K562 (cell line): Measurements from ENCODE around the gene SLC2A2. TPM values are rescaled to one million over a fixed set of nuclear protein-coding genes. Genes with fewer than 3 reads are reported as not detected.

Source experiments
- ATAC-seq: fragments of 200-7000 bp; cut with Tn5 transposase; 3 replicates; pipeline ENCODE4 v1.9.1; 2020; ENCODE audit warnings: moderate library complexity
- BruUV-seq: library from RNA; stranded (reverse); fragments of 400-500 nt; replicated peaks from 2 replicates; lab custom pipeline; 2021; lab: Mats Ljungman, UMichigan
- CTCF ChIA-PET: fragments of 300-600 bp; formaldehyde crosslinking; extraction: SDS; loops from one replicate; lab custom pipeline; 2021; ENCODE audit warnings: low intra/inter-chr PET ratio; lab: Yijun Ruan, JAX
- POLR2A ChIA-PET: fragments of 300-600, 350-650 bp; sonication (Branson Sonifier 250); formaldehyde crosslinking; extraction: SDS; loops from one replicate; lab custom pipeline; 2021; ENCODE audit warnings: antibody characterized with exemption, inconsistent platforms; lab: Yijun Ruan, JAX
- DNase-seq, 4 experiments: peaks; one replicate each; pipeline versions ENCODE4 v3.0.0 to v3.0.0-alpha.2; 2011 to 2018; ENCODE audit warnings: low spot score in 3 of 4, mixed read lengths in 3 of 4; ENCODE audit errors: extremely low read depth in 1 of 4
- FAIRE-seq: peaks from 2 replicates; lab custom pipeline; 2011; peaks lifted over from hg19 to GRCh38; lab: Jason Lieb, UNC
- H2AFZ ChIP-seq: 2 replicates; pipeline ENCODE4 v1.6.0; 2011; ENCODE audit warnings: low read depth, low read length, control low read depth, inconsistent platforms
- H3K27ac ChIP-seq: fragments of 200-600 bp; 3 replicates; pipeline ENCODE4 v1.8.0; 2011; ENCODE audit warnings: low read depth, mild to moderate bottlenecking, control low read depth, inconsistent platforms, low read length, moderate library complexity, mixed read lengths; ENCODE audit errors: extremely low read depth
- H3K27me3 ChIP-seq, 2 experiments: fragments of 300-600 bp in 1 of 2; 2 replicates in 1 of 2; 3 replicates in 1 of 2; pipeline versions ENCODE4 v1.6.0 to v1.8.0; 2011; ENCODE audit warnings: inconsistent platforms in 2 of 2, low read length in 2 of 2, mild to moderate bottlenecking in 1 of 2, mixed read lengths in 1 of 2, moderate library complexity in 1 of 2; ENCODE audit not compliant: control insufficient read depth in 2 of 2, insufficient read depth in 2 of 2
- H3K36me3 ChIP-seq: fragments of 300-600 bp; 3 replicates; pipeline ENCODE4 v1.8.0; 2011; ENCODE audit warnings: mild to moderate bottlenecking, low read length, inconsistent platforms; ENCODE audit not compliant: control insufficient read depth, insufficient read depth
- H3K4me1 ChIP-seq, 2 experiments: fragments of 200-600 bp in 1 of 2; replicated peaks in 1 of 2; 2 replicates in 1 of 2; 3 replicates in 1 of 2; pipeline versions ENCODE4 v1.5.1 to v1.8.0; 2011; ENCODE audit warnings: inconsistent platforms in 2 of 2, low read length in 2 of 2, mild to moderate bottlenecking in 1 of 2, mixed read lengths in 1 of 2, moderate library complexity in 1 of 2; ENCODE audit not compliant: control insufficient read depth in 2 of 2, insufficient read depth in 2 of 2
- H3K4me2 ChIP-seq: 2 replicates; pipeline ENCODE4 v1.6.1; 2011; ENCODE audit warnings: low read length, control low read depth, inconsistent platforms, mixed read lengths; ENCODE audit not compliant: insufficient read depth
- H3K4me3 ChIP-seq: fragments of 200-600 bp; sonication (generic), shearing (Covaris generic); 2 replicates; pipeline ENCODE4 v1.5.1; 2016; ENCODE audit warnings: control low read depth, inconsistent platforms
- H3K79me2 ChIP-seq: fragments of 200-600 bp; 3 replicates; pipeline ENCODE4 v1.8.0; 2011; ENCODE audit warnings: low read length, inconsistent platforms; ENCODE audit not compliant: control insufficient read depth, insufficient read depth
- H3K9ac ChIP-seq, 2 experiments: 2 replicates each; pipeline versions ENCODE4 v1.6.0 to v1.6.1; 2011; ENCODE audit warnings: low read depth in 2 of 2, low read length in 2 of 2, control low read depth in 1 of 2, inconsistent platforms in 1 of 2, mild to moderate bottlenecking in 1 of 2, mixed read lengths in 1 of 2; ENCODE audit not compliant: insufficient read depth in 1 of 2
- H3K9me1 ChIP-seq: one replicate; pipeline ENCODE4 v1.6.0; 2011; ENCODE audit warnings: inconsistent platforms, mild to moderate bottlenecking, low read length, moderate library complexity; ENCODE audit not compliant: control insufficient read depth, insufficient read depth
- H3K9me3 ChIP-seq: replicated peaks from 2 replicates; pipeline ENCODE4 v1.5.1; 2011; ENCODE audit warnings: low read depth, low read length, inconsistent platforms; ENCODE audit not compliant: control insufficient read depth, insufficient read depth
- H4K20me1 ChIP-seq: replicated peaks from 2 replicates; pipeline ENCODE4 v1.6.1; 2011; ENCODE audit warnings: low read length, inconsistent platforms, mixed read lengths; ENCODE audit not compliant: control insufficient read depth, insufficient read depth
- ATF7 ChIP-seq: fragments of 450-650 bp; IDR thresholded peaks from 2 replicates; pipeline ENCODE4 v1.7.1; 2014; ENCODE audit warnings: mild to moderate bottlenecking, moderate library complexity
- DACH1 ChIP-seq: fragments of 450-650 bp; IDR thresholded peaks from 2 replicates; pipeline ENCODE4 v1.6.1; 2018; ENCODE audit not compliant: partially characterized antibody
- EP400 ChIP-seq: fragments of 450-650 bp; IDR thresholded peaks from 2 replicates; pipeline ENCODE4 v1.6.1; 2017; ENCODE audit warnings: antibody characterized with exemption, mild to moderate bottlenecking, moderate library complexity
- JUN ChIP-seq, 2 experiments: sonication (generic) in 1 of 2; formaldehyde crosslinking in 1 of 2; IDR thresholded peaks; 2 replicates each; pipeline versions ENCODE4 v1.6.1 to v1.8.0; 2012 to 2022; ENCODE audit warnings: borderline replicate concordance in 2 of 2, mild to moderate bottlenecking in 2 of 2, improper control_type of control experiment in 1 of 2, low read depth in 1 of 2, low read length in 1 of 2, missing genetic modification reagents in 1 of 2
- MAFF ChIP-seq: IDR thresholded peaks from 2 replicates; pipeline ENCODE4 v1.6.1; 2012; ENCODE audit warnings: low read length, improper control_type of control experiment
- SAP30 ChIP-seq: fragments of 200-600 bp; sonication (generic); IDR thresholded peaks from 2 replicates; pipeline ENCODE4 v1.6.1; 2012; ENCODE audit warnings: borderline replicate concordance, low read depth, mild to moderate bottlenecking, moderate library complexity, low read length, control low read depth, inconsistent platforms; ENCODE audit not compliant: insufficient read depth, poor library complexity, severe bottlenecking
- XRCC5 ChIP-seq: fragments of 200-400 bp; formaldehyde crosslinking; IDR thresholded peaks from 2 replicates; pipeline ENCODE4 v1.6.1; 2017; ENCODE audit warnings: low read depth, mild to moderate bottlenecking, low read length
- ZFP1 ChIP-seq: fragments of 450-650 bp; formaldehyde crosslinking; IDR thresholded peaks from 2 replicates; pipeline ENCODE4 v1.4.0; 2020; ENCODE audit warnings: mild to moderate bottlenecking, mixed read lengths
- ZNF175 ChIP-seq: fragments of 200-800 bp; sonication (Bioruptor generic); IDR thresholded peaks from 2 replicates; pipeline ENCODE4 v1.6.1; 2016; ENCODE audit warnings: low read depth, mild to moderate bottlenecking, missing genetic modification characterization, missing compliant biosample characterization
- ZNF23 ChIP-seq: fragments of 250-450 bp; sonication (Bioruptor Pico); IDR thresholded peaks from 2 replicates; pipeline ENCODE4 v1.4.0; 2020; ENCODE audit warnings: mild to moderate bottlenecking
- ZNF347 ChIP-seq: fragments of 450-650 bp; formaldehyde crosslinking; IDR thresholded peaks from 2 replicates; pipeline ENCODE4 v1.4.0; 2020; ENCODE audit warnings: low read depth, mild to moderate bottlenecking, moderate library complexity
- WGBS: fragments of 100-300 bp; shearing (Covaris generic); methylation state at CpG from one replicate; pipeline ENCODE4 v1.1.6; 2016; ENCODE audit warnings: low coverage, mixed read lengths; ENCODE audit not compliant: insufficient coverage; ENCODE audit errors: missing lambda C conversion rate; 5-methylcytosine and 5-hydroxymethylcytosine counted together
- in situ Hi-C: fragments of 300-500 bp; cut with MboI; formaldehyde crosslinking; loops from 4 replicates; pipeline ENCODE4 v1.15.0; 2018; ENCODE audit warnings: inconsistent platforms, mixed read lengths
- intact Hi-C: fragments of 100-400 bp; cut with micrococcal nuclease; formaldehyde crosslinking; loops from 2 replicates; pipeline ENCODE4 v1.14.2; 2022
- polyA plus RNA-seq, 8 experiments: library from polyadenylated mRNA; depleted of rRNA in 4 of 8; stranded (reverse) in 5 of 8; unstranded in 3 of 8; fragments of >200 nt; fragmentation: Nextera tagmentation in 2 of 8; fragmentation: Illumina TruSeq in 1 of 8; extraction: Ambion mirVana in 2 of 8; extraction: Trizol in 1 of 8; gene quantifications; 2 replicates each; pipeline versions ENCODE4 v1.2.1 to v1.2.3, GENCODE V29; 2011 to 2014; ENCODE audit warnings: inconsistent platforms in 1 of 8, missing spikeins in 1 of 8
- total RNA-seq, 7 experiments: library from RNA; depleted of rRNA in 6 of 7; stranded (reverse); fragments of >200 nt in 6 of 7; fragmentation: Illumina TruSeq in 2 of 7; extraction: Trizol in 2 of 7; gene quantifications; 2 replicates each; pipeline versions ENCODE4 v1.2.1 to v1.2.3, GENCODE V29; 2011 to 2021; ENCODE audit warnings: low replicate concordance in 1 of 7
- TF ChIP-seq, protein P1 (sequence below): sonication (generic); formaldehyde crosslinking; IDR thresholded peaks from 2 replicates; pipeline ENCODE4 v1.9.0; 2022; ENCODE audit warnings: mild to moderate bottlenecking, missing genetic modification reagents
- TF ChIP-seq, protein P2 (sequence below): fragments of 250-450 bp; sonication (Bioruptor Pico); IDR thresholded peaks from 2 replicates; pipeline ENCODE4 v1.8.0; 2022; ENCODE audit warnings: inconsistent platforms
- TF ChIP-seq, protein P3 (sequence below): sonication (generic); formaldehyde crosslinking; IDR thresholded peaks from 2 replicates; pipeline ENCODE4 v1.8.1; 2023; ENCODE audit warnings: mild to moderate bottlenecking, missing genetic modification reagents
- TF ChIP-seq, protein P4 (sequence below), 3 experiments: fragments of 200-800 bp in 1 of 3; sonication (Bioruptor generic) in 1 of 3; sonication (generic) in 1 of 3; formaldehyde crosslinking in 1 of 3; IDR thresholded peaks; 2 replicates each; pipeline versions ENCODE4 v1.6.1 to v1.8.0; 2016 to 2022; ENCODE audit warnings: mild to moderate bottlenecking in 2 of 3, missing compliant biosample characterization in 2 of 3, missing genetic modification characterization in 2 of 3, missing genetic modification reagents in 1 of 3

Gene SLC2A2
- total and polyA plus RNA-seq, 9 of the 15 experiments (the other 6 are each of a cell fraction or from before 2014, with no cell fraction given), result 0.18 TPM; not detected in 8

DNA sequence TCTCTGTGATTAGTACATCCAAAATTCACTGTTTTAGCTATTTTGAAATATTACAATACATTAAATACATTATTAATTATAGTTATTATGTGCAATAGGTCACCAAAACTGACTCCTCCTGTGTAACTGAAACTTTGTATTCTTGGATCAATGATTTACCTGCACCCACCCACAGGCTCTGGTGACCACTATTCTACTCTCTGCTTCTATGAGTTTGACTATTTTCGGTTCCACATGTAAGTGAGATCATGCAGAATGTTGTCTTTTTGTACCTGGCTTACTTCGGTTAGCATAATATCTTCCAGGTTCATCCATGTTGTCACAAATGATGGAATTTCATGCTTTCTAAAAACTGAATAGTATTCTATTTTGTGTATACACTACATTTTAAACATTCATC, 43.8 kb downstream of the SLC2A2 start:
- Histone ChIP-seq H4K20me1 (no peaks in the 10 kb centered on the region), H3K79me2 (no peaks in the 10 kb centered on the region), H3K4me2 (no peak overlapping the region), H3K9me1 (no peaks in the 10 kb centered on the region), H3K27ac (no peak overlapping the region), H3K27me3 (no peaks in the 10 kb centered on the region; a peak in 1 of 5 replicates), H3K9me3 (no peaks in the 10 kb centered on the region), H2AFZ (no peak overlapping the region), H3K36me3 (no peaks in the 10 kb centered on the region), H3K9ac (no peak overlapping the region), H3K4me1 (no peaks in the 10 kb centered on the region), H3K4me3 (no peak overlapping the region)
- ChIA-PET POLR2A (no interaction called here), CTCF (no interaction called here)
- BruUV-seq, result no TSS peak
- no peak for DNase-seq
- intact Hi-C loops, result no loop called here
- in situ Hi-C loops, result no loop called here
- WGBS, result 15% methylated on average over 2 of the region's 2 CpGs
- no peak for ATAC-seq
- FAIRE-seq, result no peak
- no peak for TF ChIP-seq JUN (IDR thresholded peaks at IDR 0.05; ENCODE audit: borderline replicate concordance, low read depth, low read length)
- TF ChIP-seq JUN (CRISPR knock-in tag; IDR thresholded peaks at IDR 0.05; ENCODE audit: borderline replicate concordance), result no peak
- no peak for TF ChIP-seq SAP30
- TF ChIP-seq, protein P1, sequence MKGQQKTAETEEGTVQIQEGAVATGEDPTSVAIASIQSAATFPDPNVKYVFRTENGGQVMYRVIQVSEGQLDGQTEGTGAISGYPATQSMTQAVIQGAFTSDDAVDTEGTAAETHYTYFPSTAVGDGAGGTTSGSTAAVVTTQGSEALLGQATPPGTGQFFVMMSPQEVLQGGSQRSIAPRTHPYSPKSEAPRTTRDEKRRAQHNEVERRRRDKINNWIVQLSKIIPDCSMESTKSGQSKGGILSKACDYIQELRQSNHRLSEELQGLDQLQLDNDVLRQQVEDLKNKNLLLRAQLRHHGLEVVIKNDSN (CRISPR knock-in tag), result no peak
- no peak for TF ChIP-seq ZFP1
- TF ChIP-seq ZNF175 (CRISPR knock-in tag), result no peak
- TF ChIP-seq, protein P2, sequence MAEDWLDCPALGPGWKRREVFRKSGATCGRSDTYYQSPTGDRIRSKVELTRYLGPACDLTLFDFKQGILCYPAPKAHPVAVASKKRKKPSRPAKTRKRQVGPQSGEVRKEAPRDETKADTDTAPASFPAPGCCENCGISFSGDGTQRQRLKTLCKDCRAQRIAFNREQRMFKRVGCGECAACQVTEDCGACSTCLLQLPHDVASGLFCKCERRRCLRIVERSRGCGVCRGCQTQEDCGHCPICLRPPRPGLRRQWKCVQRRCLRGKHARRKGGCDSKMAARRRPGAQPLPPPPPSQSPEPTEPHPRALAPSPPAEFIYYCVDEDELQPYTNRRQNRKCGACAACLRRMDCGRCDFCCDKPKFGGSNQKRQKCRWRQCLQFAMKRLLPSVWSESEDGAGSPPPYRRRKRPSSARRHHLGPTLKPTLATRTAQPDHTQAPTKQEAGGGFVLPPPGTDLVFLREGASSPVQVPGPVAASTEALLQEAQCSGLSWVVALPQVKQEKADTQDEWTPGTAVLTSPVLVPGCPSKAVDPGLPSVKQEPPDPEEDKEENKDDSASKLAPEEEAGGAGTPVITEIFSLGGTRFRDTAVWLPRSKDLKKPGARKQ, result no peak
- TF ChIP-seq ATF7, result no peak
- TF ChIP-seq ZNF347 (CRISPR knock-in tag), result no peak
- no peak for TF ChIP-seq EP400
- TF ChIP-seq, protein P3, sequence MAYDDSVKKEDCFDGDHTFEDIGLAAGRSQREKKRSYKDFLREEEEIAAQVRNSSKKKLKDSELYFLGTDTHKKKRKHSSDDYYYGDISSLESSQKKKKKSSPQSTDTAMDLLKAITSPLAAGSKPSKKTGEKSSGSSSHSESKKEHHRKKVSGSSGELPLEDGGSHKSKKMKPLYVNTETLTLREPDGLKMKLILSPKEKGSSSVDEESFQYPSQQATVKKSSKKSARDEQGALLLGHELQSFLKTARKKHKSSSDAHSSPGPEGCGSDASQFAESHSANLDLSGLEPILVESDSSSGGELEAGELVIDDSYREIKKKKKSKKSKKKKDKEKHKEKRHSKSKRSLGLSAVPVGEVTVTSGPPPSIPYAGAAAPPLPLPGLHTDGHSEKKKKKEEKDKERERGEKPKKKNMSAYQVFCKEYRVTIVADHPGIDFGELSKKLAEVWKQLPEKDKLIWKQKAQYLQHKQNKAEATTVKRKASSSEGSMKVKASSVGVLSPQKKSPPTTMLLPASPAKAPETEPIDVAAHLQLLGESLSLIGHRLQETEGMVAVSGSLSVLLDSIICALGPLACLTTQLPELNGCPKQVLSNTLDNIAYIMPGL, result no peak
- TF ChIP-seq MAFF, result no peak
- TF ChIP-seq, protein P4, sequence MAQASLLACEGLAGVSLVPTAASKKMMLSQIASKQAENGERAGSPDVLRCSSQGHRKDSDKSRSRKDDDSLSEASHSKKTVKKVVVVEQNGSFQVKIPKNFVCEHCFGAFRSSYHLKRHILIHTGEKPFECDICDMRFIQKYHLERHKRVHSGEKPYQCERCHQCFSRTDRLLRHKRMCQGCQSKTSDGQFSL (CRISPR knock-in tag; IDR thresholded peaks at IDR 0.05), result no peak
- TF ChIP-seq, protein P4 (tag; IDR thresholded peaks at IDR 0.05), result no peak
- TF ChIP-seq DACH1, result no peak
- TF ChIP-seq XRCC5, result no peak
- TF ChIP-seq ZNF23 (CRISPR knock-in tag), result no peak
